ENCODE results near the gene ZNF426.

Gene ZNF426

GRCh38 chr19:9494096-9494495 lies 44.3 kb downstream of the ZNF426 start:
- DNase-seq: no peak

- no peak for DNase-seq
Measured at GRCh38 chr19:9487016-9487415, 51.4 kb downstream of the ZNF426 start.

- DNase-seq: no peak
Measured at GRCh38 chr19:9485140-9485539, 53.3 kb downstream of the ZNF426 start.

GRCh38 chr19:9474975-9475374 lies 63.5 kb downstream of the ZNF426 start:
- no peak for DNase-seq

Measured in inflammatory macrophage treated with lipopolysaccharide for 4 hours (primary cell).